Bone marrow (tissue), 2 donors: ENCODE results near the gene FLNA.
"Not testable (repeated sequence)": the region's sequence is repeated elsewhere in the genome, so short reads cannot be mapped to it uniquely, and the experiment has no call there.

Experiments
- DNase-seq, 2 donors: peaks; one replicate each; lab custom pipeline; 2025; lab: John Stamatoyannopoulos, UW

FLNA gene

DNA sequence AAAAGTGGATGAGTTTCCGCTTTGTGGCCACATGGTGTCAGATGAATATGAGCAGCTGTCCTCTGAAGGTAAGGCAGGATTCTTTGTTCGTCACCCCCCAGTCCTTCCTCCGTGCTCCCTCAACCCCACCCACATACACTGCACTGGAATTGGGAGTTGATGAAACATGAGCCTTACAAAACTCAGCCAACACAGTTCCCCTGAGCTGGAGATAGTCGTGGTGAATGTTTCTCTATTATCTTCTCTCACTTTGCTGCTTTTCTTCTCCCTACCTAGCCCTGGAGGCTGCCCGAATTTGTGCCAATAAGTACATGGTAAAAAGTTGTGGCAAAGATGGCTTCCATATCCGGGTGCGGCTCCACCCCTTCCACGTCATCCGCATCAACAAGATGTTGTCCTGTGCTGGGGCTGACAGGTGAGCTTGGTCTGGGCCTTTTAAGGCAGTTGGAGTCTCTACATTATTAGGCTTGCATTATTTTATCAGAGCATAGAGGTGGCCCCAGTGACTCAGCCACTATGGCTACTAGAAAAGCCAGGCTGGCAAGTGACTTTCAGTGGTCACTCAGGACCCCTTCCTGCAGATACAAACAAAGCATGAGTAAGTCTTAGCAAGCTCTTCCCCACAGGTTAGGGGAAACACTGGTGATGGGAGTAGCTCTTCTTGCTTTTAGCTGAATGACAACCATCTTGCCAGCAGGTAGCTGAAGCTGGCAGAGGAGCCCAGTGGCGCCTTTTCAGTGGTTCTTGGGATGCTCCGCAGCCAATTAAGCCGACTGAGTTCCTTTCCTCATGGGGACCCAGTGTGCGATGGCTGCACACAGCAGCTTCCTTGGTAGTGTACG lies 25.3 kb upstream of the FLNA start:
- DNase-seq: no peak

DNA sequence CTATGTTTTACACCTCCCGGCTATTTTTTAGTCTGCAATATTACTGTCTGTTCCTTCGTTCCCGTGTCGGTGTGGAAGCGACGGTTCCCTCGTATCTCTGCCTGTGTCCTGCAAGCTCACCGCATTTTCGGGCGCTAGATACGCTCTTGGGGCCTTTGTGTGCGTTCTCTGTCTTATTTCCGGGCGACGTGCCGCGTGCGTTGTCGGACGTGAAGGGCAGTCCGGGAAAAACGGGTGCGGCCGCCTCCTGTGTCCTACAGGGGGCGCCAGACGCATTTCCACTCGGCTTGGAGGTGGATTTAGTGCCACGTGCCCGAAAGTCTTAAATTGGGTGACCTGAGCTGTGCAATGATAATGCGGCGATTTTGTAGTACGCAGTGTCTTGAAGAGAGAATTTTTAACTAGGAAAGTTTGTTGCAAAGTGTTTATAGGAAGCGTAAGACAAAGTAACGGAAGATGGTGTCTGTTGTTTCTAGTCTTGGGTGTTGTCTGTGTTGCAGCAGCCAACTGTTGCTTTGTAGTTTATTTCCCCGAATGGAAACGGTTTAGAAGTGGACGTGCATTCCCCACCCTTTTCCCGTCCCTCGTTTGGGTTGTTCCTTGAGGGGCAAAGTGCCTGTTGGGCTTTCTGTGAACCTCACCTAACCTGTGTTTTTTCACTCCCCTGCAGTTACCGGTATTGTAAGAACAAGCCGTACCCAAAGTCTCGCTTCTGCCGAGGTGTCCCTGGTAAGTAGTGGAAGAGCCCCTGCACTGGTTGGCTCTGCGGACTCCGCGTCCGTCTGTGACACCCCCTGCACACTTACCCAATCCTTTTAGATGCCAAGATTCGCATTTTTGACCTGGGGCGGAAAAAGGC lies 24.5 kb upstream of the FLNA start:
- peak; percentile 46 to 54 for DNase-seq

DNA sequence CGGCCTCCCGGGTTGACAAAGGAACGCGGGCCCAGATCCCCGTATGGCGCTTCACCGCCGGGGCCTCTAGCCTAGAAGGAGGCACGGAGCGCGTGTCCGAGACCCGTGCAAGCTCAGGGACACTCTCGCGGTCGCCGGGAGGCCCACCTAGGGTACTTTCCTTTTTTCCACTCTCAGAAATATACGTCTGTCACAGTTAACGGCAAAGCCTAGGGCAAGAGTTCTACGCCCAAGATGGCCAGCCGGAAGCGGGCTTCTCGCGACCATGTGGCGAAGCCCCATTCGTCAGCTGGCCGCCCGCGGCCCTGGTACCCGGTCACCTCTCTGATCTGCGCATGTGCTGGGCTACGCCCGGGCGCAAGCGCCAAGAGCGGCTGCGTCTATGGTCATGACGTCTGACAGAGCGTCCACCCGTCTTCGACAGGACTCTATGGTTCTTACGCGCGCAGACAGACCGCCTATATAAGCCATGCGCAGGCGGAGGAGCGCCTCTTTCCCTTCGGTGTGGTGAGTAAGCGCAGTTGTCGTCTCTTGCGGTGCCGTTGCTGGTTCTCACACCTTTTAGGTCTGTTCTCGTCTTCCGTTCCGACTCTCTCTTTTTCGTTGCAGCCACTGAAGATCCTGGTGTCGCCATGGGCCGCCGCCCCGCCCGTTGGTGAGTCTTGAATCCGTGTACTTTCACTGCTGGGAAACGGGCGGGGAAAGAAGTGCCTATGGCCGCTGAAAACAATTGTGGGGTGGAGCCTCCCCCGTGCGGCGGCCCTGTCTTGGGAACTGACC lies 23.6 kb upstream of the FLNA start, which contains the start of gene RPL10:
Gene RPL10 (plus strand): TSS at position 490 of the 780 bp plus-strand sequence. CDS start 143 bp downstream, at position 633.
- peak; percentile 62 to 87 for DNase-seq

DNA sequence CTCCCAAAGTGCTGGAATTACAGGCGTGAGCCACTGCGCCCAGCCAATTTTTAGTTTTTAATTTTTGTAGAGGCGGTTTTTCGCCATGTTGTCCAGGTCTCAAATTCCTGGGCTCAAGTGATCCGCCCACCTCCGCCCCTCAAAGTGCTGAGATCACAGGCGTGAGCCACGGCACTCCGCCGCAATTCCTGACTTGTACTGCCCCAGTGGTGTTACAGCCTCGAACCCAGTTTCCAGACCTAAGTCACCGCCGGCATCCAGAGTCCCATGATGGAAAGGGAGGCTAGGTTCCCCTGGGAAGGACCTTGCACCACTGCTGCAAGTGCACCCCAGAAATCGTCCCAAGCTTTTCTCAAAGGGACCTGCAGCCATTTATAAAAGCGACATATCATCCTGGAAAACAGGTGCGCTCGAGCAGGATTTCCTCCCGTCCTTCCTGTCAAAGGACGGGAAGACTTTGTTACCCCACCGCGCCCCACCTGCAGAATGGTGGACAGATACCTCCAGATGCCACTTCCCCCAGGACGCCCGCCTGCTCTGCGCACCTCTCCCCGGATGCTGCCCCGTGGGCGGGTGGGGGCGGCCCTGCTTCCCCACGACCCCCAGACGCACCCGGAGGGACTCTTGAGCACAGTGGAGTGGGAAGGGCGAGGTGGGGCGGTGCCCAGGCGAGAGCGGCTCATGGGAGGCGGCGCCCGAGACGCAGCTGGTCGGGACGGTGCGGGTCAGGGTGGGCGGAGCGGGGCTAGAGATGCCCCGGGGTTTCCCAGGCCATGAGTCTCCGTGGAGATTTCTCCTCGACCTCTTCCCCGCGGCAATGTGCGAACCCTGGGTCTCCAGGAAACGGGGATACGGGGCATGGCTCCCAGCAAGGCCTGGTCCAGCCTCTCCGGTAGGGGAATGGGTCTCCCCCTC lies 22.8 kb upstream of the FLNA start:
- DNase-seq: peak in 1 of 2 donors; percentile 62

DNA sequence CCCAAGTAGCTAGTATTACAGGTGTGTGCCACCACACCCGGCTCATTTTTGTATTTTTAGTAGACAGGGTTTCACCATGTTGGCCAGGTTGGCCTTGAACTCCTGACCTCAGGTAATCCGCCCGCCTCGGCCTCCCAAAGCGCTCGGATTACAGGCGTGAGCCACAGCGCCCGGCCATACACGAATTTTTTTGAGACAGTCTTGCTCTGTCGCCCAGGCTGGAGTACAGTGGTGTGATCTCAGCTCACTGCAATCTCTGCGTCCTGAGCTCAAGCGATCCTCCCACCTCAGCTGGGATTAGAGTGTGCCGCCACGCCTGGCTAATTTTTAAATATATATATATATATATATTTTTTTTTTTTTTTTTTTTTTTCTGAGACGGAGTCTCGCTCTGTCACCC lies 21.9 kb upstream of the FLNA start:
- DNase-seq: not testable (repeated sequence)

DNA sequence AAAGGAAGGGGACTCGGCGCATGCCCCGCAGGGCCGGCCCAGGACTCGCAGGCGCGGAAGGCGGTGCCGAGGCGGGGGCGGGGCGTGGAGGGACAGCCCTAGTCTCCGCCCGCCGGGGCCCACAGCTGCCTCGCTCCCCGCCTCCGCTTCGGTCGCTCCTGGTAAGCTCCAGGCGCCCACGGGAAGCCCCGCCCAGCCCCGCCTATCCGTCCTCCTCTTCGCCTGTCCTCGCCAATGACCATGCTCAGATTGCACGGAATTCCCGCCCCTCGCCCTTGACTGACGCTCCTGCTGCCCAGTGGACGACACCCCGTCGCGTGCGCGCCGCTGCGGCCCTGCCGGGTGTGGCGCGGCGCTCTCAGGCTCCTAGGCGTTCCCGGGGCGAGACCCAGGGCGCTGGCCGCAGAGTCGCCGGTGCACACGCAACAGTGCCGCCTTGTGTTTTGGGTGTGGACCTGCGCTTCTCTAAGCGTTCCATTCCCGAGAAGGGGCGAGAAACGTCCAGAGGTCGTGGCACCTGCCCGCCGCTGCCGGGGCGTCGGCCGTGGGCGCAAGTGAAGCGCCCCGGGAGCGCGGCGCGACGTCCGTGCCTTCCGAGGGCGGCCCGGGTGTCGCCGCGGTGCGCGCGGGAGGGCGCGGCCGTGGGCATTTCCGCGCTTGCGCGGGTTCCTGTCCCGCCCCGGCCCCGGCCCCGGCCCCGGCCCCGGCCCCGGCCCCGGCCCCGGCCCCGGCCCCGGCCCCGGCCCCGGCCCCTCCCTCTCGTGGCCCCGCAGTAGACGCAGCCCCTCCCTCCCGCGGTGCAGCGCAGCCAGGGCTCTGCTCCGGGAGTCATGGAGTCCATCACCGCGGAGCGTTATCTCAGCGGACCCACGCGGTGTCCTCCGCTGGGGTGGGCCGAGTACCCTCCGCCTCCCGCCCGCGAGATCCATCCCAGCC lies 15.6 kb upstream of the FLNA start:
- DNase-seq: not testable (repeated sequence)

DNA sequence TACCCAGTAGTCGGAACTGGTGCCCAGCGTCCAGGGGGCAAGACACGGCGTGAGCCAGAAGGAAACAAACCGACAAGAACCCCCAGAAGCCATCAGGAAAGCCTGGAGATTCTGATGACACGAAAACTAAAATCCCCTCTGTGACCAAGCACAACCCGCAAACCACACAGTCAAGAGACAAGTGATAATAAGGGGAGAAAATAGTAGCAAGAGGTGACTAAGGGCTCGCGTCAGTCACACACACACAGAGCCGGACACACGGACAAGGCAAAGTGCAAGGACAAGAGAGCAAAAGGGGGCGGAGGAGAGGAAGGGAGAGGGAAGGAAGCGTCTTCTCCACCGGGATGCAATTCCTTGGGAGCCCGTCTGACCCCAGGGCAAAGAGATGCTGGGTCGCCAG lies 14.2 kb upstream of the FLNA start:
- not testable (repeated sequence) for DNase-seq

DNA sequence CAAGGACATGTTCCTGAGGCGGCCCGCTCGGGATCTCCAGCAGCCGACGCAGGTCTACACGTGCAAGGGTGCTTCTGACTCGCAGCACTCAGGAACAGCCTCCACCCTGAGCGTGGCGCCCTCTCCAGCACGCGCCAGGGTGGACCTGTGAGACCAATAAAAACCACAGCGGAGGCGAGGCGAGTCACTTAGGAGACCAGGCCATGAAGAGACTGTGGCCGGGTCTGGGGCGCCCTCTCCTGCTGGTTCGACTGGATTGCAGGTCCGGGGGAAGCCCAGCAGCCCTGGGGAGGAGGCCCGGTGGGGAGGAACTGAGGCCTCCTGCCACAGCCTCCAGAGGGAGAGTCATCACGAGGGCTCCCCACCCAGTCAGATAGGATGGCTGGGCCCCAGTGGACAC lies 13.7 kb upstream of the FLNA start:
- DNase-seq: not testable (repeated sequence)

DNA sequence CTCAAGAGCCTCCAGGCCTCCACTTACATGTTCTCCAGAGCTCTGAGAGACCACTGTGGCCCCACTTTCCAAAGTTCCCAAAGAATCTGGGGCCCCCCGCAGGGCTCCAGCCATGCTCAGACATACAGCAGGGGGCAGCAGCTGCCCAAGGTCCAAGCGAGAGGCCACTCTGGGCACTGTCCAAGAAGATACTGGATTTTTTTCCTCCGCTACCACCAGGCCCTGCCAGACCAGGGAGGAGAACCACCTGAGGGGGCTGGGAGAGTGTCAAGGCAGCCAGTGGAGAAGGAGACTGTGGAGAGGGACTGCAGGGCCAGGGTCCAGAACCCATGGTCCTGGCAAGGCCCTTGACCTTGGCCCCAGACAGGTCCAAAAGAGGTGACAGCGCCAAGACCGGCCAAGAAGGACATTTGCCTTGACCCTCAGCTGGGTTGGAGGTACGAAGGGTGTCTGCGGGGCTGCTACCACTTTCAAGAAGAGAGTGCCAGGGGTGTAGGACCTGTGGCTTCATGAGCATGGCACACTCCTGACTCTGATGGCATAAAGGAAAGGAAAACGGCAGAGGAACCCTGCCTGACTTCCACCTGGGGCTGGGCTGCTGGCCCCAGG lies 10.0 kb upstream of the FLNA start:
- no peak for DNase-seq

DNA sequence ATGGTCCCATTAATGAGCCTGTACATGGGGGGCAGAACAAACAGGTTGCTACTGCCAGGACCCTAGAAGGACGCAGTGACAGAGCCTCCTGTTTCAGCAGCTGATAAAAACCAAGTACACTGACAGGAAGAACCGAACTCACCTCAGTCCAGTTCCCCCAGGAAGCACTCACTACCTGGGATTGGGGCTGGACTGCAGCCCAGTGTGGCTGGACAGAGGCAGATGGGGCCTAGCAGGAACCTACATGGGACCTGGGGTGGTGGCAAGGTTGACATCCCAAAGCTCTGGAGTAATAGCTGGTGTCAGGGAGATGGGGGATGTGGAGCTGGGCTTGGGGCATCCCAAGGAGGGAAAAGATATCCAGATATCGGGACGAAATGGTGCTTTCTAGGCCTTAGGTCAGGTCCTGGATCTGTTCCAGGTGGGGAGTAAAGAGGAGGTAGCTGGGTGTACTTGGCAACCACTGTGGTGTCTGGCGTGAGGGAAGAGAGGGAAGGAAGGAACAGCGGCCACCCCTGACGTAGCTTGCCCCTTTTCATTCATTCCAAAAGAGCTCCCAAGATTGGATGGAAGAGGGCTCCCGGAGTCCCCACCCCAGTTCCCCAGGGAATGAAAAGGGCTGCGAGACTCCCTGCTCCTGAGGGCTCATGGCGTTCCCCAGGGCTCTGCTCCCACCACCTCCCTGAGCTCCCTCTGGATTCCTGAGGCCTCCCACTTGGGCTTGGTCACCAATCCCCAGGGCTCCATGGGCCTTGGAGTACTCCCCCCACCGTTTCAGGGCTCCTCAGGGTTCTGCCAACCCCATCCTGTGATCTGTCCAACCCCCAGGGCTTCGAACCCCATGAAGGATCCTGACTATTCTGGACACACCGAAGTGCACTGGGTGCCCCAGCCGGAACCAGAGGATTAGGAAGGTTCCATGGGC lies 9.2 kb upstream of the FLNA start:
- no peak for DNase-seq

DNA sequence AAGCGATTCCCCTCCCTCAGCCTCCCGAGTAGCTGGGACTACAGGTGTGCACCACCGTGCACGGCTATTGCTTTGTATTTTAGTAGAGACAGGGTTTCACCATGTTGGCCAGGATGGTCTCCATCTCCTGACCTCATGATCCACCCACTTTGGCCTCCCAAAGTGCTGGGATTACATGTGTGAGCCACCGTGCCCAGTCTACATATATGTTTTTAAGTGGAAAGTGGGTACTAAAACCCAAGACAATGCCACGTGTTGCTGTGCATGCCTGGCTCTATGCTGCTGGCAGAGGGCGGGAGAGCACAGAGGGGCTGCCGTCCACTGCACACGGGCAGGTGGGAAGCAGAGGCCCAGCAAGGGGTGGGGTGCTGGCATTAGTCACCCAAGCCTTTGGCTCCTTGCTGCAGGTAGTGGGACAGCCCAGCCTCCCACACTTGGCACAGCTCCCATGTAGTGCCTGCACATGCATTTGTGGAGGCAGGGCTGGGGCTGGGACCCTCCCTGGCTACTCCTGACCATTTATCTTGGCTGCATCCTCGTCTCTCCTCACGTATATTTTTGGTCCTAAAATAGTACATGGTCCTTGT lies 8.1 kb upstream of the FLNA start:
- DNase-seq: no peak

DNA sequence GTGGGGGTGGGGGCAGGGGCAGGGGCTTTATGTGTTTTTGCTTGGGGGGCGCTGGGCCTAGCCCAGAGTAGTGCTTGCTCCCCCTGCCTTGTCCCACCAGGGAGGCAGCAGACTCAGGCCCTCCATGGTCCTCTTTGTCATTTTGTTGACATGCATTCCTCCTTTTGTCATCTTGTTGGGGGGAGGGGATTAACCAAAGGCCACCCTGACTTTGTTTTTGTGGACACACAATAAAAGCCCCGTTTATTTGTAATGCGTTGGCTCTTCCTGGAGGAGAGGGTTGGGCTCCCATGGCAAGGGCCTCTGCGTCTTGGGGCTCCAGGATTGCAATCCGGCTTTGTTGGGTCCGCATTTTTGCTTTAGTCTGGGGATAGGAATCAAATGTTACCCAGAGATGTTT lies 6.8 kb upstream of the FLNA start:
- DNase-seq: no peak

DNA sequence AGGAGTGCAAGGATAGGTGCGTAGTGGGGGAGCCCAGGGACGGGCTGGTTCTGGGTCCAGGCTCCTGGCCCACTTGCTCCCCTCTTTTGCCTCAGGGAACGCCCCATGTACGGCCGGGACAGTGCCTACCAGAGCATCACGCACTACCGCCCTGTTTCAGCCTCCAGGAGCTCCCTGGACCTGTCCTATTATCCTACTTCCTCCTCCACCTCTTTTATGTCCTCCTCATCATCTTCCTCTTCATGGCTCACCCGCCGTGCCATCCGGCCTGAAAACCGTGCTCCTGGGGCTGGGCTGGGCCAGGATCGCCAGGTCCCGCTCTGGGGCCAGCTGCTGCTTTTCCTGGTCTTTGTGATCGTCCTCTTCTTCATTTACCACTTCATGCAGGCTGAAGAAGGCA lies 6.4 kb upstream of the FLNA start:
- no peak for DNase-seq

DNA sequence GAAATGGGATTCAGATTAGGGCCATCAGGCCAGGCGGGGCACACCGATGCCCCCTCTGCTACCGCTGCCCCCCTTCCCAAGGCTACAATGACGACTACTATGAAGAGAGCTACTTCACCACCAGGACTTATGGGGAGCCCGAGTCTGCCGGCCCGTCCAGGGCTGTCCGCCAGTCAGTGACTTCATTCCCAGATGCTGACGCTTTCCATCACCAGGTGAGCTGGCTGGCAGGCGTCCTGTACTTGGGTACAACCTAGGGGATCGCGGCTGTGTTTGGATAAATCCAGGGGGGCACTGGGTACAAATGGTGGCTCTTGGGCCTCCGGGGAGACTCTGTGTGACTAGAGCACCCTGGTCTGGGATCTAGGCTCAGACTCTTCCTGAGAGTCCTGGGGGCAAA lies 5.7 kb upstream of the FLNA start:
- DNase-seq: no peak

DNA sequence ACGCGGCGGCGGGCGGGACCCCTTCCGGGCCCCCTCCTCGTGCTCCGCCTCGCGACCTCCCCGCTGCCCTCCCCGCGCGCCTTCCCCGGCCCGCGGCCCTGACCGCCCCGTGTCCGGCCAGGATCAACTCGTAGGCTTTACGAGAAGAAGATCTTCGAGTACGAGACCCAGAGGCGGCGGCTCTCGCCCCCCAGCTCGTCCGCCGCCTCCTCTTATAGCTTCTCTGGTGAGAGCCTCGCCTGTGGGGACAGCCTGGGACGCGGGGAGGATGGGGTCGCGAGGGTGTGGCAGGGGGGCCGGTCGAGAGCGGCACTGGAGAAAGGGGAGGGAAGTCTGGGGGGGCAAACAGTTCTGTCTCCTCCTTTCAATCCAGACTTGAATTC lies 5.1 kb upstream of the FLNA start:
- no peak for DNase-seq

DNA sequence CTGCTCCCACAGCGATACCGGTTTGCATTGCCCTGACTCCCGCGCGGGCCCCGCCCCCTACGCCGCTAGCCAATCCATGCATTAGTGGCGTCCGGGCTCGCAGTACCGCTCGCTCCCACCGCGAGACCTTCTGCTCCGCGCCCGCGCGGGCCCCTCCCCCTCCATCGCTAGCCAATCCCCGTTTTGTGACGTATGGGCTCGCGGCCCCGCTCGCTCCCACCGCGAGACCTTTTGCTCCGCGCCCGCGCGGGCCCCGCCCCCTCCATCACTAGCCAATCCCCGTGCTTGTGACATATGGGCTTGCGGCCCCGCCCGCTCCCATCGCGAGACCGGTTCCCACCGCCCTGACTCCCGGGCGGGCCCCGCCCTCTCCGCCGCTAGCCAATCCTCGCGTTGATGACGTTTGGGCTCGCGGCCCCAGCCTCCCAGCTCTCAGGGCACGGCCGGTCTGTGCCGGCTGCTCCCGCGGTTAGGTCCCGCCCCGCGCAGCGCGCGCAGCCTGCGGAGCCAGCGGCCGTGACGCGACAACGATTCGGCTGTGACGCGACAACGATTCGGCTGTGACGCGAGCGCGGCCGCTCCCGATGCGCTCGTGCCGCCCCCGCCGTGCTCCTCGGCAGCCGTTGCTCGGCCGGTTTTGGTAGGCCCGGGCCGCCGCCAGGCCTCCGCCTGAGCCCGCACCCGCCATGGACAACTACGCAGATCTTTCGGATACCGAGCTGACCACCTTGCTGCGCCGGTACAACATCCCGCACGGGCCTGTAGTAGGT lies 4.5 kb upstream of the FLNA start, which contains the start of gene EMD:
Gene EMD (plus strand): TSS at position 497 of the 770 bp plus-strand sequence. CDS start 190 bp downstream, at position 687.
- DNase-seq: peak; percentile 95
